ENCODE measurements around the gene ZNF266. TPM values are rescaled to one million over a fixed set of nuclear protein-coding genes. Genes with fewer than 3 reads are reported as not detected.

Gene ZNF266
- total and polyA plus RNA-seq, 10 of the 15 experiments (the other 5 are each of a cell fraction or from before 2014, with no cell fraction given): 7.7 to 67.7 (median 25.0) TPM

DNA sequence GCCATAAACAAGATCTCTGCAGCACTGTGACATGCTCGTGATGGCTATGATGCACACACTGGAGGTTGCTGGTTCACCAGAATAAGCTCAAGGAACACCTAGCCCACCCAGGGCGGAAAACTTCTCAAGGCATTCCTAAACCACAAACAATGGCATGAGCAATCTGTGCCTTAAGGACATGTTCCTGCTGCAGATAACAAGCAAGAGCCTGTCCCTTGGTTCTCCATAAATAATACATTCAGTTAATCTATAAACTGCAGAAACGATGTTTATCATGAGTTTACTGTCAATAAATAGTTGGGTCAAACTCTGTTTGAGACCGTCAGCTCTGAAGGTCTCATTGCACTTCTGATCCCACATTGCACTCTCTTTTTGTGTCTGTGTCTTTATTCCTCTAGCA lies 18.6 kb upstream of the ZNF266 start:
- Histone ChIP-seq H3K27ac (ENCODE audit: control insufficient read depth, insufficient read depth) (no peak overlapping the region), H2AFZ (ENCODE audit: control insufficient read depth, low read depth, low read length) (no peak overlapping the region), H3K9ac (ENCODE audit: control insufficient read depth, insufficient read depth, low read length) (no peak overlapping the region), H3K4me3 (no peak overlapping the region), H3K27me3 (replicated peaks in 1 of 2; ENCODE audit: control insufficient read depth in 2 of 2, insufficient read depth in 2 of 2, low read length in 1 of 2) (no peaks in the 10 kb centered on the region), H3K4me2 (ENCODE audit: control insufficient read depth, insufficient read depth) (no peak overlapping the region), H3K4me1 (ENCODE audit: control insufficient read depth, insufficient read depth, low read length) (no peaks in the 10 kb centered on the region), H3K36me3 (ENCODE audit: control insufficient read depth in 2 of 2, insufficient read depth in 2 of 2, low read length in 1 of 2) (no peaks in the 10 kb centered on the region), H3K79me2 (ENCODE audit: control insufficient read depth, insufficient read depth, low read length) (no peaks in the 10 kb centered on the region), H4K20me1 (ENCODE audit: control insufficient read depth, insufficient read depth) (no peaks in the 10 kb centered on the region), H3K9me3 (replicated peaks; ENCODE audit: control insufficient read depth, insufficient read depth, low read length) (no peaks in the 10 kb centered on the region; the same call in 2 of the 3 replicates)
- FAIRE-seq: no peak
- intact Hi-C loops (cut with micrococcal nuclease; ENCODE audit: unreplicated experiment) (no loop called here), in situ Hi-C loops (cut with MboI) (no loop called here)
- ATAC-seq: no peak
- ChIA-PET POLR2A (no interaction called here), SMC1A (ENCODE audit: uncharacterized antibody, unreplicated experiment) (no interaction called here), CTCF (no interaction called here), RAD21 (ENCODE audit: unreplicated experiment) (no interaction called here)
- no peak for DNase-seq (ENCODE audit: low read depth, low spot score)
- no TSS peak for BruUV-seq (replicated peaks)
- 33% methylated on average over 4 of the region's 4 CpGs for WGBS (ENCODE audit: insufficient coverage, insufficient replicate concordance, low lambda C conversion rate, missing lambda C conversion rate)
- TF ChIP-seq NFIC (IDR thresholded peaks at IDR 0.05; ENCODE audit: low read depth, low read length) (no peak), NR2C2 (IDR thresholded peaks at IDR 0.05; ENCODE audit: borderline replicate concordance, control insufficient read depth, insufficient read length, low read depth) (no peak), RAD21 (IDR thresholded peaks at IDR 0.05; ENCODE audit: insufficient read depth, low read depth, low read length) (no peak), MEF2A (IDR thresholded peaks at IDR 0.05; ENCODE audit: insufficient read depth, low read depth, low read length) (no peak), JUNB (IDR thresholded peaks at IDR 0.05) (no peak), ZNF274 (IDR thresholded peaks at IDR 0.05; ENCODE audit: insufficient read depth, insufficient read length) (no peak), JUND (IDR thresholded peaks at IDR 0.05; ENCODE audit: low read depth, low read length) (no peak), YY1 (IDR thresholded peaks at IDR 0.05; ENCODE audit: low read depth, low read length) (no peak), TCF7 (IDR thresholded peaks at IDR 0.05; ENCODE audit: borderline replicate concordance) (no peak), RAD51 (IDR thresholded peaks at IDR 0.05) (no peak), MEF2B (IDR thresholded peaks at IDR 0.05; ENCODE audit: partially characterized antibody, poor library complexity, severe bottlenecking) (no peak), CBX3 (IDR thresholded peaks at IDR 0.05; ENCODE audit: borderline replicate concordance, low read depth) (no peak), CHD4 (IDR thresholded peaks at IDR 0.05) (no peak), SMAD5 (IDR thresholded peaks at IDR 0.05; ENCODE audit: low read depth) (no peak), NFYA (IDR thresholded peaks at IDR 0.05; ENCODE audit: borderline replicate concordance, low read depth, low read length) (no peak), RFX5 (IDR thresholded peaks at IDR 0.05; ENCODE audit: low read depth, low read length) (no peak)
- TF ChIP-seq, protein P1, sequence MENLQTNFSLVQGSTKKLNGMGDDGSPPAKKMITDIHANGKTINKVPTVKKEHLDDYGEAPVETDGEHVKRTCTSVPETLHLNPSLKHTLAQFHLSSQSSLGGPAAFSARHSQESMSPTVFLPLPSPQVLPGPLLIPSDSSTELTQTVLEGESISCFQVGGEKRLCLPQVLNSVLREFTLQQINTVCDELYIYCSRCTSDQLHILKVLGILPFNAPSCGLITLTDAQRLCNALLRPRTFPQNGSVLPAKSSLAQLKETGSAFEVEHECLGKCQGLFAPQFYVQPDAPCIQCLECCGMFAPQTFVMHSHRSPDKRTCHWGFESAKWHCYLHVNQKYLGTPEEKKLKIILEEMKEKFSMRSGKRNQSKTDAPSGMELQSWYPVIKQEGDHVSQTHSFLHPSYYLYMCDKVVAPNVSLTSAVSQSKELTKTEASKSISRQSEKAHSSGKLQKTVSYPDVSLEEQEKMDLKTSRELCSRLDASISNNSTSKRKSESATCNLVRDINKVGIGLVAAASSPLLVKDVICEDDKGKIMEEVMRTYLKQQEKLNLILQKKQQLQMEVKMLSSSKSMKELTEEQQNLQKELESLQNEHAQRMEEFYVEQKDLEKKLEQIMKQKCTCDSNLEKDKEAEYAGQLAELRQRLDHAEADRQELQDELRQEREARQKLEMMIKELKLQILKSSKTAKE (IDR thresholded peaks at IDR 0.05; ENCODE audit: low read depth, poor library complexity, severe bottlenecking): no peak
- TF ChIP-seq, protein P2, sequence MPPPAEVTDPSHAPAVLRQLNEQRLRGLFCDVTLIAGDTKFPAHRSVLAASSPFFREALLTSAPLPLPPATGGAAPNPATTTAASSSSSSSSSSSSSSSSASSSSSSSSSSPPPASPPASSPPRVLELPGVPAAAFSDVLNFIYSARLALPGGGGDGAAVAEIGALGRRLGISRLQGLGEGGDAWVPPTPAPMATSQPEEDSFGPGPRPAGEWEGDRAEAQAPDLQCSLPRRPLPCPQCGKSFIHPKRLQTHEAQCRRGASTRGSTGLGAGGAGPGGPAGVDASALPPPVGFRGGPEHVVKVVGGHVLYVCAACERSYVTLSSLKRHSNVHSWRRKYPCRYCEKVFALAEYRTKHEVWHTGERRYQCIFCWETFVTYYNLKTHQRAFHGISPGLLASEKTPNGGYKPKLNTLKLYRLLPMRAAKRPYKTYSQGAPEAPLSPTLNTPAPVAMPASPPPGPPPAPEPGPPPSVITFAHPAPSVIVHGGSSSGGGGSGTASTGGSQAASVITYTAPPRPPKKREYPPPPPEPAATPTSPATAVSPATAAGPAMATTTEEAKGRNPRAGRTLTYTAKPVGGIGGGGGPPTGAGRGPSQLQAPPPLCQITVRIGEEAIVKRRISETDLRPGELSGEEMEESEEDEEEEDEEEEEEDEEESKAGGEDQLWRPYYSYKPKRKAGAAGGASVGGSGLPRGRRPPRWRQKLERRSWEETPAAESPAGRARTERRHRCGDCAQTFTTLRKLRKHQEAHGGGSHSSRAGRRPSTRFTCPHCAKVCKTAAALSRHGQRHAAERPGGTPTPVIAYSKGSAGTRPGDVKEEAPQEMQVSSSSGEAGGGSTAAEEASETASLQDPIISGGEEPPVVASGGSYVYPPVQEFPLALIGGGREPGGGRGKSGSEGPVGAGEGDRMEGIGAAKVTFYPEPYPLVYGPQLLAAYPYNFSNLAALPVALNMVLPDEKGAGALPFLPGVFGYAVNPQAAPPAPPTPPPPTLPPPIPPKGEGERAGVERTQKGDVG (CRISPR knock-in tag; IDR thresholded peaks at IDR 0.05): no peak
- TF ChIP-seq, protein P3, sequence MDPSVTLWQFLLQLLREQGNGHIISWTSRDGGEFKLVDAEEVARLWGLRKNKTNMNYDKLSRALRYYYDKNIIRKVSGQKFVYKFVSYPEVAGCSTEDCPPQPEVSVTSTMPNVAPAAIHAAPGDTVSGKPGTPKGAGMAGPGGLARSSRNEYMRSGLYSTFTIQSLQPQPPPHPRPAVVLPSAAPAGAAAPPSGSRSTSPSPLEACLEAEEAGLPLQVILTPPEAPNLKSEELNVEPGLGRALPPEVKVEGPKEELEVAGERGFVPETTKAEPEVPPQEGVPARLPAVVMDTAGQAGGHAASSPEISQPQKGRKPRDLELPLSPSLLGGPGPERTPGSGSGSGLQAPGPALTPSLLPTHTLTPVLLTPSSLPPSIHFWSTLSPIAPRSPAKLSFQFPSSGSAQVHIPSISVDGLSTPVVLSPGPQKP (IDR thresholded peaks at IDR 0.05; ENCODE audit: low read depth, low read length): no peak

Data from GM12878 (cell line).